GM12875 (cell line): ENCODE data around the gene PCDH1.

Source experiments
- H3K4me3 ChIP-seq: one replicate; pipeline ENCODE4 v1.5.1; 2011; ENCODE audit warnings: low read depth, low read length, control low read depth
- TF ChIP-seq, protein P1 (sequence below): IDR thresholded peaks from 2 replicates; pipeline ENCODE4 v1.5.1; 2011; ENCODE audit warnings: low read depth, mild to moderate bottlenecking, control low read depth, inconsistent platforms, low read length, moderate library complexity, borderline replicate concordance; ENCODE audit not compliant: insufficient read depth

PCDH1 gene

DNA sequence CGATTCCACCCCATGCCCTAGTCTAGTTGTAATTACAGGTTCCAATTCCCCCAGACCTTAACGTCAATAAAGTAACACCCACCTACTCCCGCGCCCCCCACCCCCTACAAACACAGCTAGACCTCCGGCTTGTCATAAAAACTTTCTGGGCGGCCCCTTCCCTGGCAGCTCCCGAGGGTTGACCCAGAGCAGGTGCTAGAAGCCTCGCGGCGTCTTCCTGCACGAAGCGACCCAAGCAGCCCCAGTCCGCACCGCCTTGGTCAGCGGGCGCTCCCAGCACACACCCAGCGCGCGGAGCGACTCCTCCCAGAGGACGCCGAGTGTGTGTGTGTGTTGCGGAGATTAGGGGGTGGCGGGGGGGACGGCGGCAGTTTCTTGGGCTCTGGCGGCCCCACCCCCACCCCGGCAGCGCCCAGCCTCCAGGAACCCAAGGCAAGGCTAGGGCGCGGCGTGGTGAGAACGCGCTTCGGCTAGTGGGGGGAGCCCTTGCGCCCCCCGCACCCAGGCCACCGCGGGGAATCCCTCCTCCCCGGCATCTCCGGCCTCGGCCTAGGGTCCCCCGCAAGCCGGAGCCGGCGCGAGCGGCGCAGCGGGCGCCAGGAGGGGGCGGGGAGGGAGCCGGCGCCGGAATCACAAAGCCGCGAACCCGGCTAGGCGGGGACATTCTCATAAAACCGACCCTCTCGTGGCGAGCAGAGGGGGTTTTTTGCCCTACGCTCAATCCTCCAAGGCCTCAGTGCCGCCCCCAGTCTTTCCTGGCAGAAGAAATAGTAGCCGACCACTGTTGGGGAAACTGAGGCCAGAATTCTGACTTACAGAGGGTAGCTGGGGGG is 2.2 kb downstream of the PCDH1 start:
- TF ChIP-seq, protein P1, sequence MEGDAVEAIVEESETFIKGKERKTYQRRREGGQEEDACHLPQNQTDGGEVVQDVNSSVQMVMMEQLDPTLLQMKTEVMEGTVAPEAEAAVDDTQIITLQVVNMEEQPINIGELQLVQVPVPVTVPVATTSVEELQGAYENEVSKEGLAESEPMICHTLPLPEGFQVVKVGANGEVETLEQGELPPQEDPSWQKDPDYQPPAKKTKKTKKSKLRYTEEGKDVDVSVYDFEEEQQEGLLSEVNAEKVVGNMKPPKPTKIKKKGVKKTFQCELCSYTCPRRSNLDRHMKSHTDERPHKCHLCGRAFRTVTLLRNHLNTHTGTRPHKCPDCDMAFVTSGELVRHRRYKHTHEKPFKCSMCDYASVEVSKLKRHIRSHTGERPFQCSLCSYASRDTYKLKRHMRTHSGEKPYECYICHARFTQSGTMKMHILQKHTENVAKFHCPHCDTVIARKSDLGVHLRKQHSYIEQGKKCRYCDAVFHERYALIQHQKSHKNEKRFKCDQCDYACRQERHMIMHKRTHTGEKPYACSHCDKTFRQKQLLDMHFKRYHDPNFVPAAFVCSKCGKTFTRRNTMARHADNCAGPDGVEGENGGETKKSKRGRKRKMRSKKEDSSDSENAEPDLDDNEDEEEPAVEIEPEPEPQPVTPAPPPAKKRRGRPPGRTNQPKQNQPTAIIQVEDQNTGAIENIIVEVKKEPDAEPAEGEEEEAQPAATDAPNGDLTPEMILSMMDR, result no peak
- H3K4me3 ChIP-seq, result no peak overlapping the region

DNA sequence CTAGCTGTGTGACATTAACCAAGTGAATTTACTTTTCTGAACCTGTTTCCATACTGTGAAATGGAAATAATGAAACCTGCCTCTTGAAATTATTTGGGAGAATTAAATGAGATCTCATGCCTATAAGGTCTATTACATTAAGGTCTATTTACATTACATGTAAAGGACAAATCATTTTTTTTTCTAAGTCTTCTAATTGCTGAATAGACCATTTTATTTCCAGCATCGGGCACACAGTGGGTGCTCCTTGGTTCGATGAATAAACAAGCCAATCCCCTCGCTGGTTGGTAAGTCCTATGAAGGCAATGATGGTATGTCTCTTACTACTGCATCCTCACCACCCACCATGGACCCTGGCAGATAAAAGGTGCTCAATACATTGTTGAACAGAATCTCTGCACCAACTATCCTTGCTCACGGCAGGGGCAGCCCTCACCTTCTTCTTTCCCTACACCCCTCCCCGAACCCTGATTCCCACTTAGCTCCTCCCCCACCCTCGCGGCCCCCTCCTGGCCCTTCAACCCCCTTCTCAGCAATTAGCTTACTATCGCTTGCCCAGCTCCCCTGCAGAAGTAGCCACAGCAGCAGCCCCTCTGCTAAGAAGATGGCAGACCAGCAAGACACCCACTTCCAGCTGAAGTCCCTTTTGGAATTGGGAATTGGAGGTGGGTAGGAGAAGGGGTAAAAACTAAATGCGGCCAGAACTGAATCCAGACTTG is 3.0 kb downstream of the PCDH1 start:
- no peak overlapping the region for H3K4me3 ChIP-seq
- TF ChIP-seq, protein P1, result no peak

DNA sequence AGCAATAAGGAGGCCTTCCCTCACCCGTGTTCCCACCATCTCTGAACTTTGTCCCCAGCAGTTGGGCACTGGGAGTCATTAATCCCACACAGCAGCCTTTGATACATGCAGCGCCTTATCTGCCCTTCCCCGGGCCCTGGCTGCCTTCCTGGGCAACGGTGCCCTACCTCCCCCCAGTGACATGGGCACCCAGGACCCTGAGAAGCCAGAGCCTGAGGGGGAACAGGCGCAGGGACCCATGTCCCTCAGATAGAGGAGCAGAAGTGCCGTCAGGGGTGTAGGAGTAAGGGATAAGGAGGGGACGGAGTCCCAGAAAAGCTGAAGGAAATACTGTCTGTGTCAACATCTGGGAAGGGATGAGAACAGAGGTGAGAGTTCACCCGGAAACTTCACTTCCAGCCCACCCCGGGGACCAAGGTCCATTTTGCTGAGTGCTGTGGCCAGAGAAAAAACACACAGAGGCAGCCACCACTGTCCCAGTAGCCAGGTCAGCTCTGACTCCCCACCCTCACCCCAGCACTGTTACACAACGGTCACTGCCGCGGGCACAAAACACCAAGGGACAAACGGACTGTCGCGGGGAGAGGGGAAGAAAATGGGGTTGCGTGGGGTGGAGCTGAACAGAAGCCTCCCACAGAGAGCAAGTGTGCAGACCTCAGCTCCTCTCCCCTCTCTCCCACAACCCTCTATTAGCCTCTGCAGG is 3.8 kb downstream of the PCDH1 start:
- TF ChIP-seq, protein P1, result no peak
- H3K4me3 ChIP-seq, result no peak overlapping the region

DNA sequence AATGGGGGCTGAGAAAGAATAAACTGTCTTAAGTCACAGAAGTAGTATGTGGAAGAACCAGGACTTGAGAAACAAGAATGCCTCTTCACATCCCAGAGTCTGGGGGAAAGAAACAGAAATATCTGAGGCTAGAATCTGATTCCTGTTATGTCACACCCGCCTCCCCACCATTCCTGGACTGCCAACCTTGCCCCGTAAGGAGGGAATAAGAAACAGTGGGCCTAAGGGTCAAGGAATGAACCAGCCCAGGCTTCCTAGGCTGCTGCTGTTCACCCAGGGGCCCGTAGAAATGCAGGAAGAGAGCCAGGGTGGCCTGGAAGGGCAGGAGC is 4.3 kb downstream of the PCDH1 start:
- TF ChIP-seq, protein P1, result no peak
- no peak overlapping the region for H3K4me3 ChIP-seq

DNA sequence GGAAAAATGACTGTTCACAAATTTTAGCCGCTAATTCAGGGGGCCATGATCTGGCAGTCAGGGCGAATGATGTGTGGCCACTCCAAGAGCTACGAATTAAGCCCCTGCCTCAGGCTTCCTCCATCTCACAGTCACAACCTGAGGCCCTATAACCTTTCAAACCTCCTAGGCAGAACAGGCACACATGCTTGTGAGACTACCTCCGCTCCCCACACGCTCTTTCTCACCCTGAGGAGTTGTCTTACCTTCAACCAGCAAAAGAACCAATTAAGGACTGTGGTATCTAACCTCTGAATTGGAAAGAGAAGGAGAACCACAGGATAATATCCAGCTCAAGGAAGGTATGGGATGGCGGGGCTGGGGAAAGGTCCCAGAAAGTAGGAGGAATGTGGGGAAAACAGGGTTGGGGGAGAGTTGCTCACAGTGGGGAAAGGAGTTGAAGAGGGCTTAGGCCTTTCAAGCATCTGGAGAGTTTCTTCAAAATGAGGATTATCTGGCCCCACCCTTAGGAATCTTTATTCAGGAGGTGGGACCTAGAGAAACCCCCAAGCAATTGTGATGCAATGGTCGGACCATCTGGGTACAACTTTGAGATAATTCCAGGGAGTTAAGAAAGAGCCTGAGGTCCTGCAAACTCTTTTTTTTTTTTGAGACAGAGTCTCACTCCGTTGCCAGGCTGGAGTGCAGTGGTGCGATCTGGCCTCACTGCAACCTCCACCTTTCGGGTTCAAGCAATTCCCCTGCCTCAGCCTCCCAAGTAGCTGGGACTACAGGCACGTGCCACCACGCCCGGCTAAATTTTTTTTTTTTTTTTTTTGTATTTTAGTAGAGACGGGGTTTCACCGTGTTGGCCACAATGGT is 5.5 kb downstream of the PCDH1 start:
- TF ChIP-seq, protein P1, result no peak
- no peak overlapping the region for H3K4me3 ChIP-seq

DNA sequence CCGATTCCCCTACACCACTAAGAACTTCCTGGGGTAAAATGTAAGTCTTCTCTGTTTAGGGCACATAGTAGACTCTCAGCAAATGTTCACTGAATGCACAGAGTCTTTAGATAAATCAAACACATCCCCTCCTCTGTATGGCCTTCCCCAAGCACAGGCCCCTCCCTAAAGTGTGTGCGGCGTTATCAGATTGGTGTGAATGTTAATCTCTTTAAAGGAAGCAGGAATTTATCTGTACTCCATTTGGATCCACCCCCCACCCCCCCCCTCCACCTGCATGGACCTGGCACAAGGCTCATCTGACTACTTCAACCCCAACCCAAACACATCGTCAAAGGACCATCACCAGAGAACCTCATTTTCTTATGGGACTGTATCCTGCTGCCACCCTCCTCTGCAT is 6.3 kb downstream of the PCDH1 start:
- H3K4me3 ChIP-seq, result no peak overlapping the region
- TF ChIP-seq, protein P1, result no peak
